ENCODE results near the gene CDCP2. TPM values are rescaled to one million over a fixed set of nuclear protein-coding genes. Genes with fewer than 3 reads are reported as not detected.

CDCP2 gene
- total RNA-seq, 1 experiment from 2014 or later: not detected

- no peak for DNase-seq
Measured at GRCh38 chr1:54127594-54128300, 25.1 kb downstream of the CDCP2 start.

DNA sequence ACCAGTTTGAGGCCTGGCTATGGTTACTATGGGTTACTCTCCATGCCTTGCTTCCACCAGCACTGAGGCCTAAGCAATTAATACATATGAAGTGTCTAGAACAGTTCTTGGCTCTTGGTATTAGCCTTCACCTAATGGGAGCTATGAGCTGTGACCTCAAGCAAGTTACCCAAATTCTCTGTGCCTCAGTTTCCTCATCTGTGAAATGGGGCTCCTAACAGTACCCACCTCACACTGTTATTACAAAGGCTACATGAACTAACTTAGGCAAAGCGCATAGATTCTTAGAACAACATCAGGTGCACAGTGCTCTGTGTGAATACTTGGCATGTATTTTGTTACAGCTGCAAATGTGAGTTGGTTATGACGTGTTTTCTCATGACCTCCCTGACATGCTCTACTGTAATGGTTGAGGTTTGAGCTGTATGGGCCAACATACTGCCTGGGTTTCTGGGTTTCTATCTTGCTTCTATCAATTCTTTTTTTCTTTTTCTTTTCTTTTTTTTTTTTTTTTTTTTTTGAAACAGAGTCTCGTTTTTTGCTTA lies 26.5 kb downstream of the CDCP2 start:
- Histone ChIP-seq H3K27me3 (no peaks in the 10 kb centered on the region), H3K4me3 (no peak overlapping the region), H3K36me3 (no peaks in the 10 kb centered on the region), H3K9me3 (no peaks in the 10 kb centered on the region)
- DNase-seq: no peak

More at GRCh38 chr1:54127594-54128300, 25.1 kb downstream of the CDCP2 start:
- Histone ChIP-seq H3K27me3 (no peaks in the 10 kb centered on the region), H3K9me3 (no peaks in the 10 kb centered on the region), H3K4me3 (no peak overlapping the region), H3K36me3 (no peaks in the 10 kb centered on the region)

DNA sequence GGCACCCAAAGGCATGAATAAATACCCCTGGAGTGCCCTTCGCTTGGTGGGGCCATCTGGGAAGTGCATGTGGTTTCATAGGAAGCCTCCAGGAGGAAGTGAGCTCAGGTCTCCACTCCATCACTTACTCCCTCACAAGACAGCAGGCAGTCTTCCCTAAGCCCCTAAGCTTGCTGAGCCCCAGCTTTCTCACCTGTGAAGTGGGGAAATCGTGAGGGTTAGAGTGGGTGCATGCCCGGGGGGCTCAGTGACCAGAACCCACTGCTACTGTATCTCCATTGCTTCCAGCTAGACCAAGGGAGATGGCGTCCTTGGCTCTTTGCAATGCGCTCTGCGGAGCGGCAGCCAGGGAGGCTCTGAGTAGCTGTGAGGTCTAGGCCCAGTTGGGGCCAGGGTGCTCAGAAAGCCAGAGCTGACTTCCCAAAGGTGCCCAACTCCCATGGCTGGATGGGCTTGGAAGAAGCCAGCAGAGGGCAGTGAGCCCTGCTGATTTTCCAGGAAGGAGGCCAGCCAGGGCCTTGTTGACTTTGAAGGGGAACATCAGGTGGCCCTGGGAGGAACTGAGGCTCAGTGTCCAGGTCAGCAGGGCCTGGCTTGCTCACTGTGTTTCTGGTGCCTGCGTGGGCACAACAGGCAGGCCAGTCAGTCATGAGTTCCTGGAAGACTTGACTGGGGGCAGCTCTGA lies 27.3 kb downstream of the CDCP2 start:
- Histone ChIP-seq H3K27me3 (no peaks in the 10 kb centered on the region), H3K4me3 (no peak overlapping the region), H3K9me3 (no peaks in the 10 kb centered on the region), H3K36me3 (no peaks in the 10 kb centered on the region)
- DNase-seq: peak; percentile 20

GRCh38 chr1:54124906-54125305 lies 27.9 kb downstream of the CDCP2 start:
- DNase-seq: no peak
- H3K36me3 ChIP-seq: no peaks in the 10 kb centered on the region

GRCh38 chr1:54124472-54124871 lies 28.3 kb downstream of the CDCP2 start:
- DNase-seq: no peak
- Histone ChIP-seq H3K9me3 (no peaks in the 10 kb centered on the region), H3K4me3 (no peak overlapping the region), H3K27me3 (no peaks in the 10 kb centered on the region), H3K36me3 (no peaks in the 10 kb centered on the region)

More at GRCh38 chr1:54124906-54125305, 27.9 kb downstream of the CDCP2 start:
- H3K9me3 ChIP-seq: no peaks in the 10 kb centered on the region
- no peaks in the 10 kb centered on the region for H3K27me3 ChIP-seq
- no peak overlapping the region for H3K4me3 ChIP-seq

- Histone ChIP-seq H3K36me3 (no peaks in the 10 kb centered on the region), H3K4me3 (no peak overlapping the region), H3K27me3 (no peaks in the 10 kb centered on the region), H3K9me3 (no peaks in the 10 kb centered on the region)
- no peak for DNase-seq
Measured at GRCh38 chr1:54122992-54123391, 29.8 kb downstream of the CDCP2 start.

DNA sequence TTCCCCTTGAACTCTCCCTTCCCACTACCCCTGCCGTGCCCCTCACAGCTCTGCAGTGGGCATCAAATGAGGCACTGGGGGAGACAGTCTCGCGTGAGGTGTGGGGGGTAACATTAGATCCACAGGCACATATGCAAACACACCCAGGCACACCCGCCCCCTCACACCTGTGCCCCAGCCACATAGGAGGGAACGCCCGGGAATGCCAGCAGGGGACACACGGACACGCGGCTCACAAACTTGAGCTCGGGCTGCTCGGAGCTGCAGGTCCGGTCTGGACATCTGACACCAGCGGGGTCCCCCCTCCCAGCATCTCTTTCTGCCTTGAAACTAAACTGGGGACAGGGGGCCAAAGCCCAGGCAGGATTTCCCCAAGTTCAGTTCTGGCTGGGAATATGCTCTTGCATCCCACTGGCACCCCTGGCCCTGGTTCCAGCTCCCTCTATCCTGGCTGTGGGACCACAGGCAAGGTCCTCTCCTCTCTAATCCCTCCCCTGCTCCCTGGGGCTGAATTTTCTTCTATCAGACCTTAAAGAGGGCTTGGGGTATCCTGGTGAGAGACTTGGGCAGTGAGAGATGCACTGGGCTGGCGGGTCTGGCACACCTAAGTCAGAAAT lies 30.6 kb downstream of the CDCP2 start:
- DNase-seq: no peak
- Histone ChIP-seq H3K36me3 (no peaks in the 10 kb centered on the region), H3K27me3 (no peaks in the 10 kb centered on the region), H3K9me3 (no peaks in the 10 kb centered on the region), H3K4me3 (no peak overlapping the region)

GRCh38 chr1:54121482-54122134 lies 31.2 kb downstream of the CDCP2 start:
- Histone ChIP-seq H3K36me3 (no peaks in the 10 kb centered on the region), H3K9me3 (no peaks in the 10 kb centered on the region), H3K4me3 (no peak overlapping the region), H3K27me3 (no peaks in the 10 kb centered on the region)
- peak; percentile 75 for DNase-seq

DNA sequence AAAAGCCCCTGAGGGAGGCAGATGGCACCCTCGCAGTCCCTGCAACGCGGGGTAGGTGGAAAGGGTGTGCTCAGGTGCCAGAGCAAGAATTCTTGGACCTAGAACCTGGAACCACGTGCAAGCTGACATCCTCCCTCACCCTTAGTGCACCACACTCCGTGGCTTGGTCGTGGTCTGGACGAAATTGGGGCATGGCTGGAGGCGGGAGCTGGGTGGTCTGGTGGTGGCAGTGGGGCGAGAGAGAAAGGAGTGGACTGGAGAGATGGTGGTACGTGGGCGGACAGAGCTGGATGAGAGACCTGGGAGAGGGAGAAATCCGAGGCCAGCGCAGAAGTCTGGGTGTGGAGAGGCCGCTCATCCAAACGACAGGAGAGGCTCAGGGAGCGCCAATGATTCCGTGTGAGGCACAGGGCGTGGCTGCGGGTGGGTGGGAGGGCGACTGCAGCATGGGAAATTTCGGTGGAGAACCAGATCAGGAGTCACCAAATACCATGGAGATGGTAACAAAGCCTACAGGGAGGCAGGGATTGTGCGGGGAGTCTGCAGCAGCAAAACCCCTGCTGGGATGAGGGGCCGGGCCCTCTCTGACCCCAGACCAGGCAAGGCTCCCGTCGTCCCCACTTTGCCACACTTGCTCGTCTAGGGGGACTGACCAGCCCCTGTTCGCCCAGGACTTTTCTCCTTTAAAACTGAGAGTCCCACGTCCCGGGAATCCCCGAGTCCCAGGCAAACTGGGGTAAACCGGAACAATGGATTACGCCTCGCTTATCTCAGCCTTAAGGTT lies 31.9 kb downstream of the CDCP2 start:
- no peak for DNase-seq
- Histone ChIP-seq H3K9me3 (no peaks in the 10 kb centered on the region), H3K4me3 (no peak overlapping the region), H3K36me3 (no peaks in the 10 kb centered on the region), H3K27me3 (no peaks in the 10 kb centered on the region)

DNA sequence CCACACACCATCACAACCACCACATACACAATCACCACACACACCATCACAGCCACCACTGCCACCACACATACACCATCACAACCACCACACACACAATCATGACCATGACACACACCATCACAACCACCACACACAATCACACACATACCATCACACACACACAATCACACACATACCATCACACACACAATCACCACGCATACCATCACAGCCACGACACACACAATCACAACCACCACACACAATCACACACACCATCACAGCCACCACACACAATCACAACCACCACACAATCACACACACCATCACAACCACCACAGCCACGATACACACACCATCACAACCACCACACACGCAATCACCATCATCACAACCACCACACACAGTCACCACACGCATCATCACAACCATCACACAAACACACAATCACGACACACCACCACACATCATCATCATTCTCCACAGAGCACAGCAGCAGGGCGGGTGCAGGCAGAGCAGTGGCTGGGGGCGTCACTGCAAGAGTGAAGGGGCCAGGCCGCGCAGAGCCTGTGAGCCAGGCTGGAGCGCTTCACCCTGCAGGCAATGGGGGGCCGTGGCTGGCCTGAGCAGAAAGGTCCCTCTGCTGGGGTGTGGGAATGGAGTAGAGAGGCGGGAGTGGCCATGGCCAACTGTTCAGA lies 32.6 kb downstream of the CDCP2 start:
- Histone ChIP-seq H3K9me3 (no peaks in the 10 kb centered on the region), H3K36me3 (no peaks in the 10 kb centered on the region), H3K27me3 (no peaks in the 10 kb centered on the region), H3K4me3 (no peak overlapping the region)
- no peak for DNase-seq

DNA sequence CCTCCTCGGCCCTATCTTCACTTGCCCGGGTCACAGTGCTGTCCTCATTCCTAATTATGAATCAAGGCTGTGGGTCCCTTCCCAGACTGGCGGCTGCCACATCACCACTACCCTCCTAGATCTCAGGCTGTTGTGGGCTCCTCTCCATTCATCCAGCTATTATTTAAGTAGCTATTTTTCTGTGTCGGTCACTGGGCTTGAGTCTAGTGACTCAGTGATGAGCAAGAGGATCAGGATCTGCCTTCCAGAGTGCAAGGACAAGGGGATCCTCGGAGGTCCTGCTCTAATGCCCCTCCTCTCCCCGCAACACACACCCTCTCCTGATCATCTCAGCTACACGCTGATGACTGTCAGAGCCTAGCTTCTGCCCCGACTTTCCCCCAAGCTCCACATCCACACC lies 34.1 kb downstream of the CDCP2 start:
- Histone ChIP-seq H3K9me3 (no peaks in the 10 kb centered on the region), H3K4me3 (no peak overlapping the region), H3K27me3 (no peaks in the 10 kb centered on the region), H3K36me3 (no peaks in the 10 kb centered on the region)
- DNase-seq: peak; percentile 61

DNA sequence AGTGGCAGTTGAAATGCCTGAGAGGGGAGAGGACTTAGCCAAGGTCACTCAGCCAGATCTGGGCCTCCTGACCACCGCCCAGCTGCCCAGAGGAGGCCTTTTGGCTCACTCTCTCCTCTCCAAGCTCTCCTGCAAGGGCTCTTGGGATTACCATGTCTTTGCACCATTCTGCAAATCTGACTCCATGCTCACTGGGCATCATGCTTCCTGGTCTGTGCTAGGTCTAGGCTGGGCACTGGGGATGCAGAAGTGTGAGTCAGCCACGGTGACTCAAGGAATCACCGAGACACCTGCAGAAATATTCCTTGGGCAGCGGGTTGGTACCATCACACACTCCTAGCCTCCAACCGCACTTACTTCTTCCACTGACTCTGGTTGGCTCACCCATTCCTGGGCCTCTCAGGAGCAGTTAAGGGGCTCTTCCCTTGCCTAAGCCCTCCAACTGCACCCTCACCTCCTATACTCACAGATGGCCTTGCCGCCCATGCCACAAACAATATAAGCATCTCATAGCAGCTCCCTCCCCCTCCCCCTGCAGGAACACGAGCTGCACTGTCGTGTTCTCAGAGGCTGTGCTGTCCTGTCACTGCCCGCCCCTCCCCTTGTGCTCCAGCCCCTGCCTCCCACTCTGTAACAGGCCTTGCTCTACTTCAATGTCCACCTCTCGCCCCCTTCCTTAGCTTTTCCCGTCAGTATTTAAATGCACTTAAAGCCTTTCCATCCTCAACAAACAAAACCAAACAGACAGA lies 34.8 kb downstream of the CDCP2 start:
- DNase-seq: peak; percentile 36
- Histone ChIP-seq H3K27me3 (no peaks in the 10 kb centered on the region), H3K4me3 (no peak overlapping the region), H3K36me3 (no peaks in the 10 kb centered on the region), H3K9me3 (no peaks in the 10 kb centered on the region)

- no peak for DNase-seq
- Histone ChIP-seq H3K27me3 (no peaks in the 10 kb centered on the region), H3K4me3 (no peak overlapping the region), H3K9me3 (no peaks in the 10 kb centered on the region), H3K36me3 (no peaks in the 10 kb centered on the region)
Measured at GRCh38 chr1:54115520-54115919, 37.3 kb downstream of the CDCP2 start.

GRCh38 chr1:54114955-54115354 lies 37.8 kb downstream of the CDCP2 start:
- H3K9me3 ChIP-seq: no peaks in the 10 kb centered on the region

DNA sequence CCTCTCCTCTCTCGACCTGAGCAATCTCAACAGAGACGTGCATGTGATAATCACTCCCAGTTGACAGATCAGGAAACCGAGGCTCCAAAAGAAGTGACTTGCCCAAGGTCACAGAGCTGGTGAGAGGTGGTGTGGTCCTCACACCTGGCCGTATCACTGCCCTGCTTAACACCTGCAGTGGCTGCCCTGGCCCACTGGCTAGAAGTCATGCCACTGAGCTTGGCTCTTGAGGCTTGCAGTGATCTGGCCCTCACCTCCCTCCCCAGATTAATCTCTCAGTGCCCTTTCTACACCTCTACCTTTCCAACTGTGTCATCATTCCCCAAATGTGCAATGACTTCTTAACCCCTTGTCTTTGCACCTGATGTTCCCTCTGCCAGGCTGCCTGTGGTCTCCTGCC lies 38.8 kb downstream of the CDCP2 start:
- H3K36me3 ChIP-seq: no peaks in the 10 kb centered on the region
- H3K27me3 ChIP-seq: no peaks in the 10 kb centered on the region
- DNase-seq: no peak
- H3K4me3 ChIP-seq: no peak overlapping the region
- H3K9me3 ChIP-seq: no peaks in the 10 kb centered on the region

More at GRCh38 chr1:54114955-54115354, 37.8 kb downstream of the CDCP2 start:
- no peak for DNase-seq
- Histone ChIP-seq H3K36me3 (no peaks in the 10 kb centered on the region), H3K4me3 (no peak overlapping the region), H3K27me3 (no peaks in the 10 kb centered on the region)
